HG03575 (cell line): ENCODE measurements around the gene CDC42EP1.
"Not testable (repeated sequence)": the region's sequence is repeated elsewhere in the genome, so short reads cannot be mapped to it uniquely, and the experiment has no call there.

Source experiments
- ATAC-seq: cut with Tn5 transposase; IDR thresholded peaks from one replicate; pipeline ENCODE4 v1.9.1; 2021; ENCODE audit not compliant: unreplicated experiment, insufficient number of reproducible peaks, low FRiP score; ENCODE audit errors: extremely low read depth

The CDC42EP1 gene, protein sequence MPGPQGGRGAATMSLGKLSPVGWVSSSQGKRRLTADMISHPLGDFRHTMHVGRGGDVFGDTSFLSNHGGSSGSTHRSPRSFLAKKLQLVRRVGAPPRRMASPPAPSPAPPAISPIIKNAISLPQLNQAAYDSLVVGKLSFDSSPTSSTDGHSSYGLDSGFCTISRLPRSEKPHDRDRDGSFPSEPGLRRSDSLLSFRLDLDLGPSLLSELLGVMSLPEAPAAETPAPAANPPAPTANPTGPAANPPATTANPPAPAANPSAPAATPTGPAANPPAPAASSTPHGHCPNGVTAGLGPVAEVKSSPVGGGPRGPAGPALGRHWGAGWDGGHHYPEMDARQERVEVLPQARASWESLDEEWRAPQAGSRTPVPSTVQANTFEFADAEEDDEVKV

DNA sequence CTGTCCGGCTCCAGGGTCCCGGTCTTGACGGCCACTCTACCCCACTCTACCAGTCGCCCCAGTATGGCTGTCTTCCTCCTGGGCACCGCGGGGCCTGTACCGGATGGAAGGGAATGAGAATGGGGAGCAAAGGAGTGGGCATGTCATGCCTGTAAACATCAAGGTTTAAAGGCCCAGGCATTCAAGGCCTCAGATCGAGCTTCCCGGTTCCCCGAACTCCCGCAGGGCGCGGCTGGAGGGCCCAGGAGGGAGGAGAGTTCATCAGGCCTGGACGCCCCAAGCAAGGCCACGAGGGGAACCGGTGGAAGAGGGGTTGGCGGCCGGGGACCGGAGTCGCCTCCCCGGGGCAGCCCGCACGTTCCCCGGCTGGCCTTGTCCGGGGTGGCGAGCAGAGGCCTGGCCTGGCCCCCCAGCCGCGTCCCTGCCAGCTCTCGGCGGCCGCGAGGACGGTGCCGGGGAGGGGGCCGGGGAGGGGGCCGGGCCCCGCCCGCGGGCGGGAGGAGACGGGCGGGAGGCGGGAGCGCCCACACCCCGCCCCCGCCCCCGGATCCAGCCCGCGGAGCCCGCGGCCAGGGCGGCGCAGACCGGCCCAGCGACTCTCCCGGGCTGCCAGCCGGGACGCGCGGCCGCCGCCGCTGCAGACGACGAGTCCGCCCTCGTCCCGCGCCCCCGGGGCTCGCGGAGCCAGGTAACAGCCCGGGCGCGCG, at the start of gene CDC42EP1:
Gene CDC42EP1 (plus strand): TSS at position 580 of the 707 bp plus-strand sequence. CDS start 5,870 bp downstream, outside the sequence.
- ATAC-seq, result no peak

GRCh38 chr22:37511395-37512104, 48.7 kb upstream of the CDC42EP1 start:
- ATAC-seq, result no peak

DNA sequence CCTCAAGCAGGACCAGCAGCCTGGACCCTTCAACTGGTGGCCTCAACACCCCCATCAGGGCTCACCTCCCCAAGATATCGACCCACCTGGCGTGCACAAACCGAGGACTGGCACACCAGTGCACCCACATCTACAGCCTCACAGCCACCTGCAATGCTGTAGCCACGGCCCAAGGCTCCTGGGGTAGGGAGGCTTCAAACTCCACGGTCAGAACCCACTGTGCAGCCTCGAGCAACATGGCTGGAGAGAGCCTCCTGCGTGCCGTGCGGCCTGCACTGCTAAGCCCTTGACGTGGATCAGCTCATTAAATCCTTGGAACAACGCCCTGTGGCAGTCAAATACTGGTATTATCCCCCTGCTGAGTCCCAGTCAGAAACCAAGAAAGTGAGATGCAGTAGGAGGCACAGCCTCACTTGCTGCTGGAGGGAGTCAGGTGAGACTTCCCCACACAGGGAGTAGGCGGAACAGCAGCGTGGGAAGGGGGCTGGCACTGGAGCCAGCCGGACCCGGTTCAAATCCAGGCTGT, 45.7 kb upstream of the CDC42EP1 start:
- no peak for ATAC-seq

- no peak for ATAC-seq
Measured at GRCh38 chr22:37515901-37516300, 44.4 kb upstream of the CDC42EP1 start.

DNA sequence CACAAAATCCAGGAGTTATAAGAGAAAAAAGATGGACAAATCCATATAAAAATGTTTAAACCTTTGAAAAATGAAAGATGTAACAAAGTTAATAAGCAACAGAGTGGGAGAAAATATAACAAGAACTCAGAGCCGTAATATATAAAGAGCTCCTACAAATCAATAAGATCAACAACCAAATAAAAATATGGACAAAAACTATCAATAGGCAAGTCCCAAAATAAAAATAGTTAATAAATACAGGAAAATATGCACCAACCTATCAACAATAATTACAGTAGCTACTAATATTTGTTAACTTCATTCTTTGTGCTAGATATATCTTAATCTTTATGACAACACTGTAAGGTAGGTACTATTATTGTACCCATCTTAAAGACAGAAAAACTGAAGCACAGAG, 43.8 kb upstream of the CDC42EP1 start:
- ATAC-seq, result no peak

DNA sequence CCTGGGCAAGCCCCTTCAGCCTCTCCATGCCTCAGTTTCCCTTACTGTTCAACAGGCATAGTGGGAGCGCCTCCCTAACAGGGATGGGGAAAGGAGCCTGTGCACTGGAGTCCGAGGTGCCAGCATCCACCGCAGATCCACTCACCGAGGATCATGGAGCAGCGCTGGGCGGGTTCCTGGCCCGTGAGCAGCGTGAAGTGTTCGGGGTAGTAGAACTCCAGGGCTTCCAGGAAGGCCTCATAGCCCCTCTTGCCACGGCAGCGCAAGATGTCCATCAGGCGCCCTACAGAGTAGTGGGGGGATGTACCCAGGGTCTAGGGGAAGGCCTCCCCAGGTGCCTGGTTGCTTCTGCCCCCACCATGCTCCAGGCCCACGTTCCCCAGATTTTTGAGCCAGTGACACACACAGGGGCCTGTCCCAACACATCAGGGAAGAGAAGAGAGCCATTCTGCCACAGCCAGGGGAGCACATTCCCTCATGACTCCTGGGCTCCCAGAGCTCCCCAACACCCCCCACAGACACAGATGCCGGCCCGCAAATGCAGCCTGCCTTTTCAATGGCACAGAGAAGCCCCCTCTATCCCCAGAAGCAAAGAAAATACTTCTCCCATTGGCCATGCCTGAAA, 42.3 kb upstream of the CDC42EP1 start:
- ATAC-seq, result no peak

DNA sequence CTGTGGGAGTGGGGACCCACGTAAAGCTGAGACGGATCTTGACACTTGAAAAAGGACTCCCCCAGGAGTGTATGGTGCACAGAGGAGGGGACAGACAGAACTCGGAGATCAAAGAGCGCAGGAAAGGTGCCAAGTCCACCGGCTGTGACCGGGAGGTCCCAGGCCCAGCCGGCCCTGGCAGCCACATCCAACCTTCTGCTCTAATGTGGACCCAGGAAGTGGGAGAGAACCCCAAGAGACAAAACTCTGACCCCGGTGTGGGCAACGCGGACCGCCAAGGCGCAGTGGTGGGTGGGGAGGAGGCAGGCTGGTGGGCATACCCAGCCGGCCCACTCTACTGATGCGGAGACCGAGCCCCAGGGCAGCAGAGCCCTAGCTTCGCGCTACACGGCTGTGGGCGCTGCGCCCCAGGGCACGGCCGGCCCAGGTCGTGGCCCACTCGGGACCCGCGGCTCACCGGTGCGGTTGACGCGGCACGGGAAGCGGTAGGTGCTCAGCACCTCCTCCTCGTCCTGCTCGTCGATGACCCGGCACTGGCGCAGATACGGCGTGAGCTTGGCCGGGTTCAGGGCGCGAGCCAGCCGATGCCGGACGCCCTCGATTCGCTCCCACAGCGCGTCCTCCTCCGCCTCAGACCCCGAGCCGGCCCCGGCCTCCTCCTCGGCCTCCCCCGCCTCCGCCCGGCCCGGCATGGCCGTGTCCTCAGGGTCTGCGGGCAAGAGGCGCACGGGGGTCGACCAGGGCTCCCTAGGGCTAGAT, 41.6 kb upstream of the CDC42EP1 start:
- no peak for ATAC-seq

- no peak for ATAC-seq
Measured at GRCh38 chr22:37519268-37520195, 40.7 kb upstream of the CDC42EP1 start, which contains the start of gene CARD10. Gene CARD10, minus strand, starts transcription at chr22:37519415. Its CDS starts 215 bp downstream, at chr22:37519200.

DNA sequence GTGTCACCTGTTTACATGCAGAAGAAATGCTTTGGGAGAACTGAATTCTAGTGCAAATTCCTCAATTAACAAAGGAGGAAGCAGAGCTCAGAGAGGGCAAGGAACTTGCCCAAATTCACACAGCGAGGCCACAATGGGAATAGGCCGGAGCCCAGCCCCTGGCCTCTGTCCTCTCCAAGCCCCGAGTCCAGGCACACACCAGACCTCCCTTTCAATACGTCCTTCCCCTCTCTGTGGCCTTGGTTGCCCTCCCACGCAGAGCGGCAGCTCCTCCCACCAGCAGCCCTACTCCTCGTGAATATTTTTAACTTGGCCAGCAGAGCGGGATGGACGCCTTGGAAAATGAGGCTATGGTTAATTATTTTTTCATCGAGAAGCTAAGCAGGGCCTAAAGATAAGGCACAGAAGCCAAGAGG, 39.5 kb upstream of the CDC42EP1 start:
- no peak for ATAC-seq

DNA sequence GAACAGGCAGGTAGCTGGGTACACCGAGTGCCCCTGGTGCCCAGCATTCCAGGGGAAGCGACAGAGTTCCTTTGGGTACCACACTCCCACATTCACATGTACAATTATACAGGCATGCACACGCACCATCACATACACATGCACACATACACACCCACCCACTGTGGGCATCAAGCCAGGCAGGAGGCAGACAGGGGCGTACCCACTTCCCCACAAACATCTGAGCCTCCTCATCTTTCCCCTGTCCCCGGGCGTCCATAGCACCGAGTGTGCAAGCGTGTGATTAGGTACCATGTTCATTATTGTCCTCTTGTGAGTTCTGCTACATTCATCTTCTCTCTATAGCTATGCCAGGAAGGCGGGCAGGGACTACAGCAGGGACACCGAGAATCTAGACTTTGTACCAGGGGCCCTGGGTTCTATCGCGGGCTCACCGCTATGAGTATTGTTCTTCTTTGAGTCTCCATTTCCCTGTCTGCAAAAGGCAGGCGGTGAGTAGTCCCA, 39.0 kb upstream of the CDC42EP1 start:
- no peak for ATAC-seq

DNA sequence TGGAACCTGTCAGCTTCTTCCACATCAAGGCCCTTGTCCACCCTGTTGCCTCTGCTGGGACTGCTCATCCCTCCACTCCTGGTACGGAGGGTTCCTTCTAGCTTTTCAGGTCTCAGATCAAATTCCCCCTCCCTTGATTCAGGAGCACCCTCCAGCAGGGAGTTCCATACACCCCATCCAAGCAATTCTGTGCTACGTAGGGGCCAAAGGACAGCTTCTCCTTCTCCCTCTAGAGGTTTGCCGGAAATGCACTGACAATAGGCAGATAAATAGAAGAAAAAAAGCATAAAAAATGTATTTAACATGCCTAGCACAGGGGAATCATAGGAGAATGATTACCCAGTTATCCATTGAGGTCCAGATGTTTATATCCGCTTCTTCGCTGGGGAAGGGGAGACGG, 37.8 kb upstream of the CDC42EP1 start:
- ATAC-seq, result no peak

DNA sequence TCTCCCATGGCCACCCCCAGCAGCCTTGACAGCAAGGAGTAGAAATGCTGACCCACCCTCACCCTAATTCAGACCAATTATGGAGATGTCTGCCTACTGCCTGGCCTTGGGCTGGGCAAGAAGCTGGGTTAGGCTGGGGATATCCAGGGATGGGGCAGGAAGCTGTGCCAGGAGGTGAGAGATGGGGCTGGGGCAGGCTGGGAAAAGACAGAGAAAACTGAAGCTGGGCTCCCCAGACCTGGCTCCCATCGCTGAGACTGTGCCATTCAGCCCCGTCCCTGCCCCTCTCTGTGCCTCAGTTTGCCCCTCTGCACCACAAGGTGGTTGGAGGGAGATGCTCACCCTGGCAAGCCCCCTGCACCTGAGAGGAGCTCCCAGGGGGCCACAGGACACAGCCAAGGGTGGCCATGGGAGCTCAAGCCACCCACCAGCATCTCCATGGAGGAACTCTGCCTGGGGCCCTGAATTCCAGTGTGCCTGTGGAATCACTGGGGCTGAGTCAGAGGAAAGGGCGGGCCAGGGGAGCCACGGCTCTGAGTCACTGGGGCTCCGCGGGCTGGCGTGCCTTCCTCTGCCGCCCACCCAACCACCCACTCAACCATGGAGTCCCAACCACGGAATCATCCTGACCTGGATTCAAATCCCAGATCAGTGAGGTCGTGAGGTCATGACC, 35.1 kb upstream of the CDC42EP1 start:
- ATAC-seq, result no peak

- no peak for ATAC-seq
Measured at GRCh38 chr22:37525746-37526350, 34.4 kb upstream of the CDC42EP1 start.

GRCh38 chr22:37526376-37526775, 33.9 kb upstream of the CDC42EP1 start:
- no peak for ATAC-seq

GRCh38 chr22:37527081-37527752, 33.1 kb upstream of the CDC42EP1 start:
- not testable (repeated sequence) for ATAC-seq

DNA sequence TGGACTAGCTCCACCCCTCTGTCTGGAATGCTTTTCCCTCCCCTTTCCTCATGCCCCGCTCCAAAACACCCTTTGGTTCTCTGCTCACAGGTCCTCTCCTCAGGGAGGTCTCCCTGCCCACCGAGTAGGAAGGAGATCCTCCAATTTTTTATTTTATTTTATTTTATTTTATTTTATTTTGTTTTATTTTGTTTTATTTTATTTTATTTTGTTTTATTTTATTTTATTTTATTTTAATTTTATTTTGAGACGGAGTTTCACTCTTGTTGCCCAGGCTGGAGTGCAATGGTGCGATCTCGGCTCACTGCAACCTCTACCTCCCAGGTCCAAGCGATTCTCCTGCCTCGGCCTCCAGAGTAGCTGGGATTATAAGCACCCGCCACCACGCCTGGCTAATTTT, 32.3 kb upstream of the CDC42EP1 start:
- not testable (repeated sequence) for ATAC-seq
